Stimulated activated CD4-positive, alpha-beta T cell treated with anti-CD3 and anti-CD28 coated beads, Interleukin-4, amount 100 ng/mL, for 24 hours (primary cell): Measurements from ENCODE around the gene DUXB.
A peak's percentile ranks its signal among the peaks of the same experiment; 100 is the strongest.

Source experiments
- DNase-seq: peaks from one replicate; pipeline ENCODE4 v3.0.0-alpha.2; 2020

Gene DUXB

DNA sequence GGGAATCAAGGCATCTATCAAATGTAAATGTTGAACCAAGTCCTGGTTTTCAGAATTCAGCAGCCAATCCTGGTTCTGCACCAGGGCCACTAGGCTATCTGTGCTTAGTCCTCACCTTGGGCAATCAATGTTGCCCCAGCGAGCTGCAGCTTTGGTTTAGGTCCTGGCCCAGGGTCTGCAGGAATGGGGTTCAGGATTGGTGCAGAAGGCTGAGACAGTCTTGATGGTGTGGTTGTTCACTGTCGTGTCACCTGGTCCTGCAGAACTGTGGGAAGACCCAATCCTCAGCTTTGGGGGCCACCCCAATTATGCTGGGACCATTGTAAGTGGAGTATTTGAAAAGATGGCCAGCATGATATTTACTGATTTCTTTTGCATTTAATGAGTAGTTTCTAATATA lies 43.1 kb downstream of the DUXB start:
- DNase-seq = no peak

DNA sequence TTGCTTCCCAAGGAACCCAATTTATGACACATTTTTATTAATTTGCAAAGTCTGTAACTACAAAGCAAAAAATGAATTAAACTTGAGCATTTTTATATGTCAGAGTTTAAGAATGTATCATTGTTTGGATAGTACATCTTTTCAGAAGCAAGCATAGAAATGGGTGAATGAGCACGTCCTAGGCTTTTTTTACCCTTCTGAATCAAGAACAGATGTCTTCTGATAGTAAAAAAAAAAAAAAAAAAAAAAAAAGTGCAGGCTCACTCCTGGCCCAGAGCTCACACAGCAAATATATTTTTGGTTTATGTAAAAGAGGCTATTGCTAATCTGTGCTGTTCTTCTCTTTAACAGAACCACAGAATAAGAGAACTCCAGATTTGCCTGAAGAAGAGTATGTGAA lies 47.3 kb downstream of the DUXB start:
- DNase-seq = no peak

DNA sequence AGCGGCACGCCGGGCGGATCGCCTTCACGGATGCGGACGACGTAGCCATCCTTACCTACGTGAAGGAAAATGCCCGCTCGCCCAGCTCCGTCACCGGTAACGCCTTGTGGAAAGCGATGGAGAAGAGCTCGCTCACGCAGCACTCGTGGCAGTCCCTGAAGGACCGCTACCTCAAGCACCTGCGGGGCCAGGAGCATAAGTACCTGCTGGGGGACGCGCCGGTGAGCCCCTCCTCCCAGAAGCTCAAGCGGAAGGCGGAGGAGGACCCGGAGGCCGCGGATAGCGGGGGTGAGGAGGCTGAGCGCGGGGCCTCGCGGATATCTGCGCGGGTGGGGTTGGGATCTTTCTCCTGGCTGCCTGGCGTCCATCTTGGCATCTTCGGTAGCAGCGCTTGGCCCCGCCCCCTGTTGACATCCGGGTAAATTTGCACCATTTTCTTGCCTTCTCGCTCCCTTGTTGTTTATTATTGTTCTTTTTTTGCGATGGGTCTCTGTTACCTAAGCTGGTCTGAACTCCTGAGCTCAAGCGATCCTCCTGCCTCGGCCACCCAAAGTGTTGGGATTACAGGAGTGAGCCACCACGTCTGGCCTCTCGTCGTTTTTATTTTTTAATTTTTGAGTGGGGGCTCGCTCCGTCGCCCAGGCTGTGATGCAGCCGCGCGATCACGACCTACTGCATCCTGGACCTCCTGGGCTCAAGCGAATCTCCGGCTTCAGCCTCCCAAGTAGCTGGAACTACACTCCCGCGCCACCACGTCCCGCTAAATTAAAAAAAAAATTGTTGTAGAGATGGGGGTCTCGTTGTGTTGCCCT lies 52.8 kb downstream of the DUXB start:
- peak; percentile 88 for DNase-seq

DNA sequence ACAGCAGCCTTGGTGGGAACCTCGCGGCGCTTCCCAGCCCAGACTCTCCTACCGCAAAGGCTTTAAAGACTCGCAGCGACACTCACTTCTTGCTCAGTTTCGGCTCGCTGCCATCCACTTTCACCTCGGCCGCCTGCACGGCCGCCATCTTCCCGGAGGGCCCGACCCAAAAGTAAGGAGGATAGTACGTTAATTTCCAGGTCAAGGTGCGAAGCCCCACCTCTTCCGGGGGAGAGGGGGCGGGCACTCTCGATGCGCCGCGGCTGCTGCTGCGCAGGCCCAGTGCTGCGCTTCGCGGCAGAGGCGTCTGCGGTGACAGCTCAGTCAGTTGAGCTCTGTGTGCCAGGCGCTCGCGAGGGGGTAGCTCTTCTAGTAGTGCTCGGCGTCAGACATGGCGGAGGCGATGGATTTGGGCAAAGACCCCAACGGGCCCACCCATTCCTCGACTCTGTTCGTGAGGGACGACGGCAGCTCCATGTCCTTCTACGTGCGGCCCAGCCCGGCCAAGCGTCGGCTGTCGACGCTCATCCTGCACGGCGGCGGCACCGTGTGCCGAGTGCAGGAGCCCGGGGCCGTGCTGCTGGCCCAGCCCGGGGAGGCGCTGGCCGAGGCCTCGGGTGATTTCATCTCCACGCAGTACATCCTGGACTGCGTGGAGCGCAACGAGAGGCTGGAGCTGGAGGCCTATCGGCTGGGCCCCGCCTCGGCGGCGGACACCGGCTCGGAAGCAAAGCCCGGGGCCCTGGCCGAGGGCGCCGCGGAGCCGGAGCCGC lies 53.6 kb downstream of the DUXB start, which contains the start of the genes KARS1 and TERF2IP:
Gene KARS1 (minus strand): TSS at position 174 of the 773 bp plus-strand sequence. CDS start 26 bp downstream, at position 148.
Gene TERF2IP (plus strand): TSS at position 282 of the 773 bp plus-strand sequence. CDS start 110 bp downstream, at position 392.
- DNase-seq = peak; percentile 95

- no peak for DNase-seq
Measured at GRCh38 chr16:75647112-75647491, 54.2 kb downstream of the DUXB start.

- no peak for DNase-seq
Measured at GRCh38 chr16:75644240-75645012, 56.8 kb downstream of the DUXB start.
